ENCODE results near the gene SLC22A4. TPM values are rescaled to one million over a fixed set of nuclear protein-coding genes. Genes with fewer than 3 reads are reported as not detected.

SLC22A4 gene
- total RNA-seq, 1 donor from 2014 or later: 0.06 TPM

GRCh38 chr5:132386644-132387286, 92.6 kb downstream of the SLC22A4 start:
- Histone ChIP-seq H3K4me1 (no peaks in the 10 kb centered on the region), H3K9me3 (ENCODE audit: low read depth) (no peaks in the 10 kb centered on the region), H3K79me2 (ENCODE audit: low read depth) (no peaks in the 10 kb centered on the region), H3K4me3 (no peak overlapping the region), H3F3A (ENCODE audit: low read depth) (no peaks in the 10 kb centered on the region), H3K4me2 (no peak overlapping the region), H2AFZ (replicated peaks) (no peak overlapping the region), H3K27me3 (no peaks in the 10 kb centered on the region), H4K20me1 (ENCODE audit: low read depth) (no peaks in the 10 kb centered on the region), H3K9ac (no peak overlapping the region), H3K27ac (no peak overlapping the region), H3K36me3 (no peaks in the 10 kb centered on the region)
- Mint-ChIP-seq H3K27me3 (ENCODE audit: insufficient read depth, low read depth) (peaks cover 7% of the 10 kb centered on the region), H3K4me3 (no peak overlapping the region), H3K4me1 (peaks cover 6% of the 10 kb centered on the region), H3K27ac (no peak overlapping the region), H3K9me3 (no peaks in the 10 kb centered on the region), H3K36me3 (no peaks in the 10 kb centered on the region)
- DNase-seq (ENCODE audit: low spot score): peak; percentile 70
- TF ChIP-seq CTCF (IDR thresholded peaks at IDR 0.05): peak; percentile 72
- TF ChIP-seq EZH2 (IDR thresholded peaks at IDR 0.05): no peak

DNA sequence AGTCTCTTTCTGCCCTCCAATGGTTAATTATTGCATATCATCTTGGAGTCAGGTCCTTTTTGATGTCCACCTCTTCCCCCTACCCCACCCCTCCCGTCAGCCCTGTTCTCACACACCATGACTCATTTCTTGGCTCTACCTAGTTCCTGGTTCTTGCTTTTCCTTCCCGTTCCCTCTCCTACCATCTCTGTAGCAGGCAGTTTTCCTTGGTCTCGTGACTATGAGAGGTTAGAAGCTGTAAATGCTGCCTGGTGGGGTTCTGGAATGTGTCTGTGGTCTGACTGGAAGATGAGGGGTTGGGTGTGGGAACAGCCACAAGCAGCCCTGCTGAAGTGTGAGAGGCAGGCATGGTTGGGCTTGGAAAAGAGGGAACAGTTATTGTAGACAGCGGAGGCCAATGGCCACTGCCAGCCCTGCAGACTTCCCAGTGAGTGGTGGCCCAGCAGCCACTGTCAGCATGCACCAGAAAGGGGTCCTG, 93.5 kb downstream of the SLC22A4 start:
- Mint-ChIP-seq H3K4me1 (peaks cover 6% of the 10 kb centered on the region), H3K36me3 (no peaks in the 10 kb centered on the region), H3K27ac (no peak overlapping the region), H3K4me3 (no peak overlapping the region), H3K27me3 (ENCODE audit: insufficient read depth, low read depth) (peaks cover 5% of the 10 kb centered on the region), H3K9me3 (no peaks in the 10 kb centered on the region)
- H3K9me3 ChIP-seq (ENCODE audit: low read depth): no peaks in the 10 kb centered on the region
- no peaks in the 10 kb centered on the region for H3F3A ChIP-seq (ENCODE audit: low read depth)
- no peaks in the 10 kb centered on the region for H3K4me1 ChIP-seq
- no peak overlapping the region for H3K27ac ChIP-seq
- H3K79me2 ChIP-seq (ENCODE audit: low read depth): no peaks in the 10 kb centered on the region
- H3K27me3 ChIP-seq: no peaks in the 10 kb centered on the region
- no peaks in the 10 kb centered on the region for H3K36me3 ChIP-seq
- no peak overlapping the region for H3K4me3 ChIP-seq
- TF ChIP-seq EZH2phosphoT487 (IDR thresholded peaks at IDR 0.05) (no peak), EZH2 (IDR thresholded peaks at IDR 0.05) (no peak), CTCF (IDR thresholded peaks at IDR 0.05) (no peak)
- H3K9ac ChIP-seq: no peak overlapping the region
- no peaks in the 10 kb centered on the region for H4K20me1 ChIP-seq (ENCODE audit: low read depth)
- no peak overlapping the region for H3K4me2 ChIP-seq
- DNase-seq (ENCODE audit: low spot score): no peak
- H2AFZ ChIP-seq (replicated peaks): no peak overlapping the region

DNA sequence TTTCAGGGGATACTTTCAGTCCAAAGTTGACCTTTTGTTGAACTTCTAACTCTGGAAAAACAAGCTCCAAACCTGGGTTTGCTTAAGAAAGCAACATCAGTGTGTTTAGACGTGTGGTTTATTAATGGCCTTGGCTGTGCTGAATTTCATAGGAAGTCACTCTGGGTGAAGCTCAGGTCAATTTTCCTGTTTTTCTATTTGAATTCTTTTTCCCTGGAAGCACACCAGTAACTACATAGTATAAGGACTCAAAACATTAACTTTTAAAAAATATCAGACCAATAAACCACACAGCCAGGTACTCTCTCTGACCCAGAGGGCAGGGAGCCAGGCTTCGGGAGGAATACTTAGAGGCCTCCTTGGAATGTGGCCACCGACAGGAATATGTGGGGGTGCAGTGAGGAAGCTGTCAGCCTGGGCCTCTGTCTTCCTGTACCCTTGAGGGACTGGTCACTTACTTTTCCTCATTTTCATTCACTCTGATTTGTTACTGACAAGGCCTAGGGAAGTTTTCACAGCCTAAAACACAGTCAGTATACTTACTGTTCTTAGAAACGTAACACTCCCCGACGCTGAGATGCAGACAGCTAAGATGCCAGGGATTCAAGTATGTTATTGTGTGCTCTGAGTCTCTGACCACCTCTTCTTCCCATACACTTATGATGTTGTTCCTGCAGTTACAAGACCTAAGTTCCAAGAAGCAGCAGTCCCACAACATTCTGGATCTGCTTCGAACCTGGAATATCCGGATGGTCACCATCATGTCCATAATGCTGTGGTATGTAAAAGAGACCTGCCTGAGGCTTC, 94.3 kb downstream of the SLC22A4 start:
- no peak for DNase-seq (ENCODE audit: low spot score)
- Histone ChIP-seq H3K27ac (no peak overlapping the region), H3K9ac (no peak overlapping the region), H2AFZ (replicated peaks) (no peak overlapping the region), H3K4me2 (no peak overlapping the region), H3K79me2 (ENCODE audit: low read depth) (no peaks in the 10 kb centered on the region), H3K4me1 (no peaks in the 10 kb centered on the region), H4K20me1 (ENCODE audit: low read depth) (no peaks in the 10 kb centered on the region), H3K9me3 (ENCODE audit: low read depth) (no peaks in the 10 kb centered on the region), H3F3A (ENCODE audit: low read depth) (no peaks in the 10 kb centered on the region), H3K36me3 (no peaks in the 10 kb centered on the region), H3K4me3 (no peak overlapping the region), H3K27me3 (no peaks in the 10 kb centered on the region)
- Mint-ChIP-seq H3K4me1 (peaks cover 6% of the 10 kb centered on the region), H3K4me3 (no peak overlapping the region), H3K27ac (no peak overlapping the region), H3K36me3 (peaks cover 2% of the 10 kb centered on the region), H3K27me3 (ENCODE audit: insufficient read depth, low read depth) (peaks cover 5% of the 10 kb centered on the region), H3K9me3 (no peaks in the 10 kb centered on the region)
- TF ChIP-seq CTCF (IDR thresholded peaks at IDR 0.05): no peak
- no peak for TF ChIP-seq EZH2phosphoT487 (IDR thresholded peaks at IDR 0.05)
- TF ChIP-seq EZH2 (IDR thresholded peaks at IDR 0.05): no peak
